ENCODE results near the gene ZNF521.

- TF ChIP-seq TEAD4 (IDR thresholded peaks at IDR 0.05) (no peak), TAF1 (IDR thresholded peaks at IDR 0.05; ENCODE audit: low read depth) (no peak), RAD21 (IDR thresholded peaks at IDR 0.05; ENCODE audit: low read depth) (no peak), MAX (IDR thresholded peaks at IDR 0.05) (no peak), USF1 (IDR thresholded peaks at IDR 0.05) (no peak)
These were observed 318.1 kb downstream of the ZNF521 start for GRCh38 chr18:25033747-25034471.
